T-helper 1 cell (primary cell): ENCODE data around the gene GSTA5.
"Not testable (repeated sequence)": the region's sequence is repeated elsewhere in the genome, so short reads cannot be mapped to it uniquely, and the experiment has no call there.

Experiments used
- DNase-seq, 5 donors: peaks; one replicate each; pipeline ENCODE4 v3.0.0-alpha.2; 2012 to 2020

Gene GSTA5

DNA sequence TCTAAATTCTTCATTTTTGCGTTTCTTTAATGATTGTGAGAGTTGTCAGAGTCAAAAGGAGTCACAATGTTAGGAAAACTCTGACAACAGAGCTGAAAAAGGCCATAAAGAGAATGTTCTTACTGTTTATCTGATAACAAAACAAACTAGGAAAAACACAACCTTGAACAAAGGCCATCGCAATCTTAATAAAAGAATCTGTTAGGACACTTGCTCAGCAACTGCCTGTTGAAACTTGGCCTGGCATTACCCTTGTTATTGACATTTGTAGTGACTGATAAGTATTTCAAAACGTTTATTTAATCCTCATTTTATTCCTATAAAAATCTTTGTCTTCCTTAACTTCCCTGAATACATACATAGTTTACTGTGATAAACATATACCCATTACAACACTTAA, 52.7 kb downstream of the GSTA5 start:
- no peak for DNase-seq

GRCh38 chr6:52786249-52786956, 54.2 kb downstream of the GSTA5 start:
- no peak for DNase-seq

- not testable (repeated sequence) for DNase-seq
Measured at GRCh38 chr6:52782696-52783274, 57.8 kb downstream of the GSTA5 start.

GRCh38 chr6:52782209-52782608, 58.4 kb downstream of the GSTA5 start:
- not testable (repeated sequence) for DNase-seq
